Measurements from ENCODE around the gene RAB44. TPM values are rescaled to one million over a fixed set of nuclear protein-coding genes. Genes with fewer than 3 reads are reported as not detected.

Gene RAB44
- polyA plus RNA-seq, 1 of the 3 experiments (the other 2 are of a cell fraction): 0.12 TPM

- DNase-seq: no peak
- Histone ChIP-seq H3K4me2 (no peak overlapping the region), H3K4me3 (ENCODE audit: low read depth in 2 of 2, low read length in 1 of 2) (no peak overlapping the region), H3K4me1 (ENCODE audit: control insufficient read depth in 1 of 2, insufficient read depth in 2 of 2, low read depth in 1 of 2, low read length in 1 of 2) (peaks cover 0 to 10% of the 10 kb centered on the region in 2 experiments; a peak in 1 of 4 replicates), H3K9ac (no peak overlapping the region), H3K9me2 (no peaks in the 10 kb centered on the region), H3K9me3 (no peaks in the 10 kb centered on the region), H3K27ac (ENCODE audit: low read depth in 2 of 2, low read length in 1 of 2) (no peak overlapping the region), H3K79me2 (ENCODE audit: insufficient read depth) (no peaks in the 10 kb centered on the region), H3K36me3 (replicated peaks in 1 of 2; ENCODE audit: control insufficient read depth in 1 of 2, insufficient read depth in 2 of 2, low read length in 1 of 2) (no peaks in the 10 kb centered on the region), H2AFZ (ENCODE audit: low read depth) (no peak overlapping the region), H3F3A (replicated peaks; ENCODE audit: insufficient read depth) (no peaks in the 10 kb centered on the region), H3K27me3 (ENCODE audit: insufficient read depth) (no peaks in the 10 kb centered on the region), H4K20me1 (ENCODE audit: insufficient read depth) (no peaks in the 10 kb centered on the region)
- ChIA-PET POLR2A (no interaction called here), CTCF (interaction anchor here (0.7 to 1.8 kb wide), 4 partner anchors 16 to 122 kb away, joined by 3 to 5 read pairs (median 4); no protein-coding TSS in a partner anchor)
- no peak for TF ChIP-seq IRF3 (IDR thresholded peaks at IDR 0.05; ENCODE audit: low read depth, low read length)
- TF ChIP-seq ELF1 (IDR thresholded peaks at IDR 0.05): no peak
- 91% methylated on average over 4 of the region's 14 CpGs for WGBS (ENCODE audit: low lambda C conversion rate)
These were observed 39.6 kb downstream of the RAB44 start for GRCh38 chr6:36737043-36737785.

- H3K9me2 ChIP-seq: no peaks in the 10 kb centered on the region
- 63% methylated on average over 1 of the region's 1 CpG for WGBS (ENCODE audit: low lambda C conversion rate)
- TF ChIP-seq RXRA (IDR thresholded peaks at IDR 0.05; ENCODE audit: borderline replicate concordance, low read depth) (no peak), EP300 (IDR thresholded peaks at IDR 0.05; ENCODE audit: borderline replicate concordance in 1 of 2, low read depth in 1 of 2, low read length in 1 of 2) (no peak), ELF1 (IDR thresholded peaks at IDR 0.05) (no peak), REST (IDR thresholded peaks at IDR 0.05; ENCODE audit: low read depth, low read length) (no peak), TCF12 (IDR thresholded peaks at IDR 0.05) (no peak)
- no peak for DNase-seq
- H4K20me1 ChIP-seq (ENCODE audit: insufficient read depth): no peaks in the 10 kb centered on the region
- no peak overlapping the region for H3K9ac ChIP-seq
- no peak overlapping the region for H3K4me2 ChIP-seq
- ChIA-PET POLR2A (no interaction called here), CTCF (no interaction called here)
- H3K27ac ChIP-seq (ENCODE audit: low read depth in 2 of 2, low read length in 1 of 2): no peak overlapping the region
- H3K27me3 ChIP-seq (ENCODE audit: insufficient read depth): no peaks in the 10 kb centered on the region
- no peaks in the 10 kb centered on the region for H3K36me3 ChIP-seq (replicated peaks in 1 of 2; ENCODE audit: control insufficient read depth in 1 of 2, insufficient read depth in 2 of 2, low read length in 1 of 2)
- H3K79me2 ChIP-seq (ENCODE audit: insufficient read depth): no peaks in the 10 kb centered on the region
- H3F3A ChIP-seq (replicated peaks; ENCODE audit: insufficient read depth): no peaks in the 10 kb centered on the region
- H2AFZ ChIP-seq (ENCODE audit: low read depth): no peak overlapping the region
- no peaks in the 10 kb centered on the region for H3K9me3 ChIP-seq
- H3K4me1 ChIP-seq (ENCODE audit: control insufficient read depth in 1 of 2, insufficient read depth in 2 of 2, low read depth in 1 of 2, low read length in 1 of 2): peaks cover 0 to 10% of the 10 kb centered on the region in 2 experiments; a peak in 1 of 4 replicates
- H3K4me3 ChIP-seq (ENCODE audit: low read depth in 2 of 2, low read length in 1 of 2): no peak overlapping the region
These were observed 40.5 kb downstream of the RAB44 start for GRCh38 chr6:36738108-36738507.

All from SK-N-SH (cell line).